Effector memory CD8-positive, alpha-beta T cell (primary cell): Measurements from ENCODE around the gene IKZF2.

Experiments
- ATAC-seq: fragments of 150-1000 bp; cut with Tn5 transposase; replicated peaks from 2 replicates; pipeline ENCODE4 v1.10.0; 2021; ENCODE audit warnings: mild to moderate bottlenecking, moderate library complexity
- DNase-seq, 3 experiments: peaks; one replicate each; pipeline ENCODE4 v3.0.0; 2021
- H3K27ac Mint-ChIP-seq, 2 donors: one replicate each; pipeline ENCODE4 v1.8.0; 2022; ENCODE audit warnings: mild to moderate bottlenecking in 2 of 2, mixed read lengths in 2 of 2, moderate library complexity in 2 of 2
- H3K27me3 Mint-ChIP-seq, 2 donors: one replicate each; pipeline ENCODE4 v1.8.0; 2022; ENCODE audit warnings: mixed read lengths in 2 of 2
- H3K36me3 Mint-ChIP-seq: one replicate; pipeline ENCODE4 v1.8.0; 2022; ENCODE audit warnings: mild to moderate bottlenecking, moderate library complexity, mixed read lengths; ENCODE audit not compliant: insufficient read depth
- H3K4me1 Mint-ChIP-seq, 2 donors: one replicate each; pipeline ENCODE4 v1.8.0; 2022; ENCODE audit warnings: low read depth in 2 of 2, mixed read lengths in 2 of 2
- H3K4me3 Mint-ChIP-seq, 2 donors: one replicate each; pipeline ENCODE4 v1.8.0; 2022; ENCODE audit warnings: mild to moderate bottlenecking in 2 of 2, mixed read lengths in 2 of 2, moderate library complexity in 2 of 2
- H3K9me3 Mint-ChIP-seq, 2 donors: one replicate each; pipeline ENCODE4 v1.8.0; 2022; ENCODE audit warnings: mixed read lengths in 2 of 2

IKZF2 gene

DNA sequence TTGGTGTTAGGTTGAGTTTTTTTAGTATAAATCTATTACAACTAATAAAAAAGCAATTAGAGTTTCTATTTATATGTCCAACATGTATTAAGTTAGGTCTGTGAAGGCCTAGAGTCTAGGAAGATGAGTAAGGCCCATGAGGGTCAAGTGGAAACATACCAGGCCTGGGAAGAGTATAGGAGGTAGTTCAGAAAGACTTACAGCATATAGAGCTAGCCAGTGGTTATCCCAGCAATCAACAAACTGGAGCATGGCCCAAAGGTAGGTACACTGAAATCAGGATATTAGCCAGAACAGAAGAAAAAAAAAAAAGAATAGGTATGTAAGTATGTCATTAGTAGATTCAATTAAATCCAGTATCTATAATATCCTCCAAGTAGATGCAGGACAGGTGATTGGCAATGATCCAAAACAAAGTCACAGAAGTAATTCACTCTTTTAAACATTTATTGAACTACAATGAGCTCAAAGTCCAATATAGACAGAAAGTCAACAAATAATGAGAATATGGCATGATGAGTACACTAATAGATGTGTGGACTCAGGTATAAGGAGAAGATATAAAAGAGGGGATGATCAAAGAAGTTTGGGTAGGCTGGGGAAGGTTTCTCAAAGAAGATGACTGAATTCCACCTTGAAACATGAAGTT is 70.3 kb downstream of the IKZF2 start:
- Mint-ChIP-seq H3K27me3 (no peaks in the 10 kb centered on the region), H3K9me3 (no peaks in the 10 kb centered on the region), H3K4me3 (no peak overlapping the region), H3K4me1 (peaks cover 15 to 38% of the 10 kb centered on the region in 2 donors), H3K27ac (no peak overlapping the region), H3K36me3 (no peaks in the 10 kb centered on the region)
- ATAC-seq (no peak), DNase-seq (no peak)

DNA sequence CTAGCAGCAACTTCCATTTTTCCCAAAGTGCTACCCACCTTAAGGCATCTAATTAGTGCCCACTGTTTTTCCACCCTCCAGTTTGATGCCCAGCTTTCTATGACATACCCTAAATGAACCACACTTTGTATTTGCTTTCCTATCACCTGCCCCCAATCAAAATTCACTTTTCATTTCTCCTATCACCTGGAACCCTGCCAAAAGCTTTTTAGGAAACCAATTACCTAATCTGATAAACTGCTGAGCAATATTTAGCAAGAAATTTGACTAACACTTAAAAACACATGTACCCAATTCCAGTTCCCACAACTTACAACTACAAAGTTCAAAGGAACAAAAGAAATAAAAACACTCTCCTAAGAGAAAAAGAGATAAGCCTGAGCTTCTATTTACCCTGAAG is 71.7 kb downstream of the IKZF2 start:
- H3K36me3 Mint-ChIP-seq = no peaks in the 10 kb centered on the region
- peaks cover 13 to 32% of the 10 kb centered on the region in 2 donors for H3K4me1 Mint-ChIP-seq
- DNase-seq (no peak), ATAC-seq (no peak)
- H3K9me3 Mint-ChIP-seq = no peaks in the 10 kb centered on the region
- H3K27me3 Mint-ChIP-seq = no peaks in the 10 kb centered on the region
- peak overlapping the region in 1 of 2 donors; percentile 88 for H3K27ac Mint-ChIP-seq
- H3K4me3 Mint-ChIP-seq = peak overlapping the region in 1 of 2 donors; percentile 42

DNA sequence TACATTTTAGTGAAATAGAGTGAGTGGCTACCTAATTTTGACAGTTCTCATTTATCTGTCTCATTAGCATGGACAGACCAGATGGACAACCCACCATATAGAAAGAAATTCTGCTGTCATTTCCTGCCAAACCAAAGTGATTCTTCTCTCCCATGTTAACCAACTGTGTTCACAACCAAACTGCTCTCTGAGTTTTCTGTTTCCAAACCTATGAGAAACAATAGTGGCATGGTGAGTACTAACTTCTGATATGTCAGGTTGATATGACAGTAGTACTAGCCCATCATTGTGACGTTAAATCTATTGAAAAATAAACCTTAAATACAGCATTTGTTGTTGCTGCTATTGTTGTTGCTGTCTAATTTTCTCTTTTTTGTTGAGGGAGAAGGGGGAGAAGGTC is 72.7 kb downstream of the IKZF2 start:
- Mint-ChIP-seq H3K4me1 (peaks cover 12 to 37% of the 10 kb centered on the region in 2 donors), H3K27me3 (no peaks in the 10 kb centered on the region), H3K9me3 (no peaks in the 10 kb centered on the region), H3K36me3 (no peaks in the 10 kb centered on the region), H3K4me3 (peak overlapping the region; percentile 0 to 42), H3K27ac (peak overlapping the region; percentile 1 to 88)
- ATAC-seq = no peak
- DNase-seq = no peak

DNA sequence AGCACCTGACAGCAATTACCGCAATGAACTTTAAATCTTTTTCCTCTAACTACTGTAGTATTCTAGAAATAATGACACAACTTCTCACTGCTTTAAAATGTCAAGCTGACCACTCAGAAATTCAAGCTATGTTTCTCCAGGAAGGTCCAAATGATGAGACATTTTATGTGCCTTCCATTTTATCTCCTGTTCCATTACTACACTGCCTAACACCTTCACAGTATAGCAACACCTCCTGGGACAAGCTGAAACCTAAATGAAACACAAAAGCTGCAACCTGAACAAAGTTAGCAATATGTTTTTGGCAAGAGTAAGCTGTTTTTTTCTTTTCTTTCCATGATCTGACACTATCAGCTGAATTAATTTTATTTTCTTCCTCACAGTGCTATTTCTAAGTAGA is 81.9 kb downstream of the IKZF2 start:
- H3K27me3 Mint-ChIP-seq = no peaks in the 10 kb centered on the region
- H3K27ac Mint-ChIP-seq = peak overlapping the region in 1 of 2 donors; percentile 21
- peak overlapping the region in 1 of 2 donors; percentile 26 for H3K4me3 Mint-ChIP-seq
- DNase-seq (no peak), ATAC-seq (peak; percentile 36)
- H3K36me3 Mint-ChIP-seq = no peaks in the 10 kb centered on the region
- H3K4me1 Mint-ChIP-seq = peaks cover 32 to 37% of the 10 kb centered on the region in 2 donors
- H3K9me3 Mint-ChIP-seq = no peaks in the 10 kb centered on the region

DNA sequence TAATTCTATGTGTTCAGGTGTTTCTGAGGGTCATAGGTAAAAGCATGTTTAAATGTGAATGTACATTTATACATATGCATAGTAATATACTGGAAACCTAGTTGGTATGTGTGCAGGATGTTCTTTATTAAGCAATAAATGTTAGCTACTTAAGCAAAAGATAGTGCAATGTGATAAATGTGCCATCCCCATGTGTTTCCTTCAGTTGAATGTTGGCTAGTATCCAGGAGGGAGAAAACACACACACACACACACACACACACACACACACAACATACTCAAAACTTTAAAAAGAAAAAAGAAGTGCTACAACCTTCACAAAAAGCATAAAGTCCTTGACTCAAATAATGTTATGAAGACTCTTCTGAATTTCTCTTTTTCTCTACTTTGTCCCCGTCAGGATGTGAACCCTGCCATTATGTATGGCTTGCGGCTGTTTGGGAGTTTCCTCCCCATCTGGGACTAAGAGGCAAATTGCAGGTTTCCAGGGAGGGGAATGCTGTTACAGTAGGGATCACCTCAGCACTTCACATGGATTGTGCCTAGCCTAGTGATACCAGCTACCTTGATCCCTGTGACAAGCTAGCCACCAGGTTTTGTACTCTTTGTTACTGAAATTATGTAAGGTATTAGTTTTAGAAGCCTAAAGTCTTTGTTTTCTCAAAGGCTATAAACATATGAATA is 82.6 kb downstream of the IKZF2 start:
- H3K36me3 Mint-ChIP-seq = no peaks in the 10 kb centered on the region
- H3K27ac Mint-ChIP-seq = no peak overlapping the region
- H3K4me3 Mint-ChIP-seq = peak overlapping the region in 1 of 2 donors; percentile 26
- H3K27me3 Mint-ChIP-seq = no peaks in the 10 kb centered on the region
- H3K4me1 Mint-ChIP-seq = peaks cover 32 to 40% of the 10 kb centered on the region in 2 donors
- no peaks in the 10 kb centered on the region for H3K9me3 Mint-ChIP-seq
- no peak for ATAC-seq
- DNase-seq = no peak

DNA sequence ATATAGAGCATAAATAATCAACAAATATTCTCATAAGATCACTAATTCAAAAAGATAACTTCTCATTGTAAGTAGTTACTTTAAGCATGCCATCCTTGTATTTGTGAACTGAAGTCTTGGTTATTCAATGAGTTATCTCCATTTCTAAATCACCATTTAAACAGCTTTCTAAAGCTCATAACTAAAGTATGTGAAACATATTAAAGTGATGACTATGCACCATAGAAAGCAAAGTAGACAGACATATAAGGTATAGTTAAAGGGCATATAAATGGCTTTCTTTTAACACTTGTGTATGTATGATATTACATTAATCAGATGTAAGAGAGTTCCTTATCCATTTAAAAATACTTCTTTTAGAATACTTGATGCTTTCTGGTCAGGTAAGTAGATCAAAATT is 83.5 kb downstream of the IKZF2 start:
- no peaks in the 10 kb centered on the region for H3K36me3 Mint-ChIP-seq
- peaks cover 32 to 39% of the 10 kb centered on the region in 2 donors for H3K4me1 Mint-ChIP-seq
- ATAC-seq = no peak
- H3K27me3 Mint-ChIP-seq = no peaks in the 10 kb centered on the region
- H3K27ac Mint-ChIP-seq = no peak overlapping the region
- no peak for DNase-seq
- H3K4me3 Mint-ChIP-seq = no peak overlapping the region
- no peaks in the 10 kb centered on the region for H3K9me3 Mint-ChIP-seq

DNA sequence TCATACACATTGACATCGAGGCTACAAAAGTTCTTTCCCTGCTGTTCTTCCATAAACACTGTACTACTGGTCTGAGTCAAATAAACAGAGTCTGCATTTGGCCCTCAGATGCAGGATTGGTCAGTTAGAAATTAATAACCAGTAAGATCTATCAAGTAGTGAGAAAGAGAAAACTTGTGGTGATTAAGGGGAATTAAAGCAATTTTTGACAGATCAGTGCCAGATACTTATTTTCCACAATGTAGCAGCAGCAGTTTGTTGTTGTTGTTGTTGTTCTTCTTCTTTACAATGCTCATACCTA is 85.0 kb downstream of the IKZF2 start:
- no peak for DNase-seq
- H3K27ac Mint-ChIP-seq = peak overlapping the region; percentile 69 to 89
- no peaks in the 10 kb centered on the region for H3K9me3 Mint-ChIP-seq
- no peak for ATAC-seq
- H3K36me3 Mint-ChIP-seq = no peaks in the 10 kb centered on the region
- no peaks in the 10 kb centered on the region for H3K27me3 Mint-ChIP-seq
- peaks cover 35 to 39% of the 10 kb centered on the region in 2 donors for H3K4me1 Mint-ChIP-seq
- H3K4me3 Mint-ChIP-seq = peak overlapping the region; percentile 60 to 86

DNA sequence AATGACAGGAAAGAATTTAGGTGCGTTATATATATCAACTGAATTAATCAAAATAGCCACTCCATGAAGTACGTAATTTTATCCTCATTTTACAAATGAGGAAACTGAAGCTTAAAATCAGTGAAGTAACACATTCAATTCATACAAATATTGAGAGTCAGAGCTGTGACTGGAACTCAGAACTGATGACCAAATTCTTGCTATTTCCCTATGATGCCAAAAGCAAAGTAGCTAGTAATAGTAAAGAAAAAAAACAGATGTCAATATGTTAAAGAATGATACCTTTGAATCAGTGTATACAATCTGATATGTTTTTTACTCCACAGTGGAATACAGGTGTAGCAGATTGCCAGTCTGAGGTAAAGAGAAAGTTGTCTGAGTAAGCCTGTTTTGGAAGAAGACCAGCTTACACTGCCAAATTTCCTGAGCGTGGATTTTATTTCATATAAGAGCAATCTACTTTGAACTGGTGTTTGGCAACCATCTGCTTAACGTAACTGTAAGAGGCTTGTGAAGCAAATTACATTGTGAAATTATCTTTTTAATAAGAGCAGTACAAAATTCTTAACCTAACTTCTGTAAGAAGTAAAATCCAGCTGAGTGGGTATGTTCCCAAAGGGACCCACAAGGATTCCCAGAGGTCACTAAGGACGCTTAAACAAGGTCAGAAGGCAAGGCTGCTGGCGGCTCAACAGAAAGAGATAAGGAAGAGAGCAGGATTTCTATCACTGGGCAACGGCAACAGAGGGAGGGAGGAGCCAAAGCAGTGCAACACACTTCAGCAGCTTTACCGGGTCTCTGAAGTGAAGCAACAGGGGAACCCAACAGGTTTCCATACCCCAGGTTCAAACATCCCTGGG is 85.6 kb downstream of the IKZF2 start:
- Mint-ChIP-seq H3K9me3 (no peaks in the 10 kb centered on the region), H3K27ac (peak overlapping the region; percentile 69 to 89), H3K4me1 (peaks cover 32 to 37% of the 10 kb centered on the region in 2 donors), H3K27me3 (no peaks in the 10 kb centered on the region), H3K36me3 (no peaks in the 10 kb centered on the region), H3K4me3 (peak overlapping the region; percentile 60 to 86)
- DNase-seq (peak in 2 of 3 experiments; percentile 7 to 10), ATAC-seq (peak; percentile 81)

DNA sequence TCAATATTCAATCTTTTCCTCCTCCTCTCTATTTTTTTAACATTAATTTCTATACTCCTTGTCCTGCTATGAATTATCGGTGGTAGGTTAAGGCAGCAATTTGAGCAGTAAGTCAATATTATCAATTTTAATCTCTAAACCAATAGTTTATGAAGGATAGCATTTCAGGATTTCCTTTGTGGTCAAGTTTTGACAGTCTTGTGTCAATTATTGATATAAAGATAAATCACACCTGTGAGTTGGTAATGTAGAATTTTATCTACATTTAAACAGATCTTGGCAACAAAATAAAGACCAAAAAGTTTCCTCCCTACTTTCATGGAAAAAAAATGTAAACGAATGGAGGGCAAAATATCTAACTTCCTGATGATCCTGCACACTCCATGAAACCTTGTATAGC is 87.3 kb downstream of the IKZF2 start:
- Mint-ChIP-seq H3K36me3 (no peaks in the 10 kb centered on the region), H3K27ac (peak overlapping the region; percentile 1 to 66), H3K4me3 (peak overlapping the region; percentile 0 to 8), H3K27me3 (no peaks in the 10 kb centered on the region), H3K9me3 (no peaks in the 10 kb centered on the region), H3K4me1 (peaks cover 20 to 24% of the 10 kb centered on the region in 2 donors)
- DNase-seq (no peak), ATAC-seq (no peak)

DNA sequence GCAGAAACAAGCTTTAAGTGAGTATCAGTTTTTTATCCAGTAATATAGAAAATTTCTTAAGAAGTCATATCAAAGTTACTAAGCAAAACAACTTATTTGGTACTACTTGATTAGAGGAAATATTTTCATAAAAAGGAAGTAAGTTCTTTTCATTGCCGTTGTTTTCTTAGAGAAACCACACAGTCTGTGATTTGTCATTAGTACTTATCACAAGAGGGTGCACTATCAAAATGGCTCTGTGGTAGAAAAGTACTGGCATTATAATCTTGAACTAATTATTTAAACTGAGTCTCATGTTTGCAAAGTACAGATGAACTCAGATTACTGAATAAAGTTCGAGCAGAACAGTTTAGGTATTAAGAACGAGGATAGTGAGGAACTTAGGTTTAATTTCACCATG is 93.4 kb downstream of the IKZF2 start:
- Mint-ChIP-seq H3K27me3 (no peaks in the 10 kb centered on the region), H3K4me1 (peaks cover 7 to 14% of the 10 kb centered on the region in 2 donors), H3K4me3 (peak overlapping the region in 1 of 2 donors; percentile 53), H3K9me3 (no peaks in the 10 kb centered on the region), H3K27ac (peak overlapping the region; percentile 70 to 91), H3K36me3 (no peaks in the 10 kb centered on the region)
- peak; percentile 50 for ATAC-seq
- no peak for DNase-seq

DNA sequence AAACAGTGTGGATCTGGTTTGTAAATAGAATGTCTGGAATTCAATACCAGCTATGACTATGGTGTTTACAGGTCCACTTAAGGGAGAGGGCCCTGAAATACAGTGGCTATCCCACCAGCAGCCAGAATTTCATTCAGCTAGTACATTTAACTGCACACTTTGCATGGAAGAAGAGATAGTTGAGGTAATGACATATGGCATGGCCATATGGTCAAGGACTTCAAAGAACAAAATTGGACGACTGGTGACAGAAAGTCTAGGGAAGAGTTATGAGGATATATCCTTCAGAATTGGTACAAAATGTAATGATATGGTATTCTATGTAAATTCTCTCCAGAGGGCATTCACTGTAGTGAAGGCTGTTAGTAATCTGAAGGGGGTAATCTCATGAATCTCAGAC is 105.0 kb downstream of the IKZF2 start:
- Mint-ChIP-seq H3K27ac (peak overlapping the region in 1 of 2 donors; percentile 3), H3K27me3 (no peaks in the 10 kb centered on the region), H3K36me3 (peaks cover 12% of the 10 kb centered on the region), H3K4me3 (no peak overlapping the region), H3K9me3 (peaks cover 0 to 7% of the 10 kb centered on the region in 2 donors), H3K4me1 (peaks cover 4 to 13% of the 10 kb centered on the region in 2 donors)
- DNase-seq = no peak
- ATAC-seq = no peak

DNA sequence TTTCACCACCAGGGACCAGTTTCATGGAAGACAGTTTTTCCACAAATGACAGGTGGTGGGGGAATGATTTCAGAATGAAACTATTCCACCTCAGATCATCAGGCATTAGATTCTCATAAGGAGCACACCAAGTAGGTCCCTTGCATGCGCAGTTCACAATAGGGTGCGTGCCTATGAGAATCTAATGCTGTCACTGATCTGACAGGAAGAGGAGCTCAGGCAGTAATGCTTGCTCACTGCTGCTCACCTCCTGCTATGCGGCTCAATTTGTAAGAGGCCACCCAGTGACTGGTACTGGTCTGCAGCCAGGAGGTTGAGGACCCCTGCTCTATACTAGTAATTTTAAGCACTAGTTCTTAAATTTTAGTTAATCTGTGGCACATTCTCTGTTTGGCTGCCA is 107.8 kb downstream of the IKZF2 start:
- H3K9me3 Mint-ChIP-seq = peaks cover 0 to 7% of the 10 kb centered on the region in 2 donors
- ATAC-seq (no peak), DNase-seq (no peak)
- peaks cover 7% of the 10 kb centered on the region for H3K36me3 Mint-ChIP-seq
- no peaks in the 10 kb centered on the region for H3K27me3 Mint-ChIP-seq
- peaks cover 4 to 14% of the 10 kb centered on the region in 2 donors for H3K4me1 Mint-ChIP-seq
- H3K4me3 Mint-ChIP-seq = no peak overlapping the region
- H3K27ac Mint-ChIP-seq = peak overlapping the region in 1 of 2 donors; percentile 33

DNA sequence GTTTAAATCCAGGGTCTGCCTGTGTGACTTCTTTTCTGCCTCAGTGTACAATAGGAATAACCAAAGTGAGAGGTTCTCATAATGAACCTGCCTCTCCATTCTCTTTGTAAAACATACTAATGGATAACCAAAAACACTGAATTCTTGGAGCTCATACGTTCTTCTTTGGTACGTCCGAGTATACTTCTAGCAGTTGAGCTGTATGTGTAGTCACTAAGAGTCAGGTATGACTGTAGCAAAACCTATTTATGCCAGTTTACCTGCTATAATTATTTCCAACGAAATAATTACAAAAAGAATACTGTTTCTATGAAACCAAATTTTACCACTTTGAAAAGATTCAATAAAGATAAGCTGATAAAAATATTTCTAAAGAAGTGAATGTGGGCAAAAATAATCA is 109.2 kb downstream of the IKZF2 start:
- DNase-seq = no peak
- Mint-ChIP-seq H3K36me3 (peaks cover 13% of the 10 kb centered on the region), H3K4me3 (no peak overlapping the region), H3K27me3 (no peaks in the 10 kb centered on the region), H3K27ac (peak overlapping the region in 1 of 2 donors; percentile 25), H3K4me1 (peaks cover 13 to 27% of the 10 kb centered on the region in 2 donors), H3K9me3 (peaks cover 0 to 7% of the 10 kb centered on the region in 2 donors)
- no peak for ATAC-seq
